Right atrium auricular region (tissue), 2 donors: Measurements from ENCODE around the gene DCC. TPM values are rescaled to one million over a fixed set of nuclear protein-coding genes. Genes with fewer than 3 reads are reported as not detected.

Experiments used
- DNase-seq: peaks from one replicate; pipeline ENCODE4 v3.0.0-alpha.2; 2019; ENCODE audit warnings: low spot score
- H3K27ac ChIP-seq, 2 donors: fragments of 200-600 bp; sonication (generic); 1 replicate in 1 of 2; 2 replicates in 1 of 2; pipeline ENCODE4 v1.5.1; 2016 to 2019
- H3K27me3 ChIP-seq, 2 donors: fragments of 200-600 bp; sonication (generic); one replicate each; pipeline versions ENCODE4 v1.5.1 to v1.6.0; 2017 to 2019
- H3K36me3 ChIP-seq: fragments of 200-600 bp; sonication (generic); one replicate; pipeline ENCODE4 v1.5.1; 2016
- H3K4me1 ChIP-seq, 2 donors: fragments of 200-600 bp; sonication (generic); one replicate each; pipeline versions ENCODE4 v1.5.1 to v1.6.0; 2017 to 2019
- H3K4me3 ChIP-seq, 2 donors: fragments of 200-600 bp; sonication (generic); 1 replicate in 1 of 2; 2 replicates in 1 of 2; pipeline ENCODE4 v1.5.1; 2017 to 2019; ENCODE audit warnings: mild to moderate bottlenecking in 1 of 2, moderate library complexity in 1 of 2
- H3K9me3 ChIP-seq, 2 donors: fragments of 200-600 bp; sonication (generic); one replicate each; pipeline ENCODE4 v1.5.1; 2019
- total RNA-seq, 2 donors: library from RNA; depleted of rRNA; stranded (reverse); fragments of >200 nt; gene quantifications; one replicate each; pipeline ENCODE4 v1.1.0, GENCODE V29; 2016
- TF ChIP-seq, protein P1 (sequence below), 2 donors: fragments of 200-600 bp; sonication (generic); IDR thresholded peaks; one replicate each; pipeline ENCODE4 v1.5.1; 2019; ENCODE audit warnings: antibody characterized with exemption in 2 of 2

DCC gene
- total RNA-seq, 2 donors from 2014 or later, result not detected

DNA sequence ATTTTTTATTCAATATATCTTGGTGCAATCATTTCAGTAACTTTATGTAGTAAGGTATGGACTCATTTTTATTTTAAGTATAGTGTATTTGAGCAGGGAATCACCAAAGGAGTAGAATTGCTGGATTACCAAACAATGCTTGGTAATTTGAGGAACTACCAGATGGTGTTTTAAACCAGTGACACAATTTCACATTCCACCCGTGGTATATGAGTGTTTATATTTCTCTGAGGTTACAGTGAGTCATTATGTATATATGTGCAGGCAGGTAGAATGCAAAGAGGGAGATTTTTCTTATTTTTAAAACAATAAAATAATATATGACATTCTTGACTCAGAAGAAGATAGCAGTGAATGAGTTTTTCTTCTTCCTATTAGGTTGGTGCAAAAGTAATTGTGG is 596.9 kb downstream of the DCC start:
- TF ChIP-seq, protein P1, sequence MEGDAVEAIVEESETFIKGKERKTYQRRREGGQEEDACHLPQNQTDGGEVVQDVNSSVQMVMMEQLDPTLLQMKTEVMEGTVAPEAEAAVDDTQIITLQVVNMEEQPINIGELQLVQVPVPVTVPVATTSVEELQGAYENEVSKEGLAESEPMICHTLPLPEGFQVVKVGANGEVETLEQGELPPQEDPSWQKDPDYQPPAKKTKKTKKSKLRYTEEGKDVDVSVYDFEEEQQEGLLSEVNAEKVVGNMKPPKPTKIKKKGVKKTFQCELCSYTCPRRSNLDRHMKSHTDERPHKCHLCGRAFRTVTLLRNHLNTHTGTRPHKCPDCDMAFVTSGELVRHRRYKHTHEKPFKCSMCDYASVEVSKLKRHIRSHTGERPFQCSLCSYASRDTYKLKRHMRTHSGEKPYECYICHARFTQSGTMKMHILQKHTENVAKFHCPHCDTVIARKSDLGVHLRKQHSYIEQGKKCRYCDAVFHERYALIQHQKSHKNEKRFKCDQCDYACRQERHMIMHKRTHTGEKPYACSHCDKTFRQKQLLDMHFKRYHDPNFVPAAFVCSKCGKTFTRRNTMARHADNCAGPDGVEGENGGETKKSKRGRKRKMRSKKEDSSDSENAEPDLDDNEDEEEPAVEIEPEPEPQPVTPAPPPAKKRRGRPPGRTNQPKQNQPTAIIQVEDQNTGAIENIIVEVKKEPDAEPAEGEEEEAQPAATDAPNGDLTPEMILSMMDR (IDR thresholded peaks at IDR 0.05), result no peak
- Histone ChIP-seq H3K4me3 (no peak overlapping the region), H3K27ac (no peak overlapping the region), H3K9me3 (no peaks in the 10 kb centered on the region), H3K27me3 (no peaks in the 10 kb centered on the region), H3K36me3 (no peaks in the 10 kb centered on the region), H3K4me1 (no peaks in the 10 kb centered on the region)
- DNase-seq, result no peak

DNA sequence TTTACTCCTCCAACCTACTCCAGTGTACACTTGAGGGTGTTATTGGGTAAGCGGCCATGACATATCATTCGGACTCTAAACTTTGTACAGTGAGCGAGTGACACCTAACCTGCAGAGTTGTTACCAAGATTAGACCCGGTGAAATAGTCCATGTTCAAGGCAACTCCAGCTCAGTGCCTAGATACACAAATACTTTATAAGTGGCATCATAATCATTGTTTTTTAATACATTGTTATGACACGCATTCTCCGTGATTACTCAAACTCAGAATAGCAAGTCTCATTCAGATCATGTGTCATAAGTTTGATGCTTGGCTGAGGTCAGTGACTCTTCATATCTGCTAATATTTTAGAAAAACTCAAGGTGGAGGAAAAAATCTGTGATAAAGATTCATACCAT is 597.8 kb downstream of the DCC start:
- Histone ChIP-seq H3K9me3 (no peaks in the 10 kb centered on the region), H3K4me3 (no peak overlapping the region), H3K36me3 (no peaks in the 10 kb centered on the region), H3K27ac (no peak overlapping the region), H3K4me1 (no peaks in the 10 kb centered on the region), H3K27me3 (no peaks in the 10 kb centered on the region)
- TF ChIP-seq, protein P1 (IDR thresholded peaks at IDR 0.05), result no peak
- no peak for DNase-seq

- Histone ChIP-seq H3K9me3 (no peaks in the 10 kb centered on the region), H3K27me3 (no peaks in the 10 kb centered on the region), H3K36me3 (no peaks in the 10 kb centered on the region), H3K4me3 (no peak overlapping the region), H3K27ac (no peak overlapping the region), H3K4me1 (no peaks in the 10 kb centered on the region)
- no peak for DNase-seq
- TF ChIP-seq, protein P1 (IDR thresholded peaks at IDR 0.05), result no peak
Observed at GRCh38 chr18:52945552-52945951, 605.6 kb downstream of the DCC start.

- Histone ChIP-seq H3K9me3 (no peaks in the 10 kb centered on the region), H3K4me1 (no peaks in the 10 kb centered on the region), H3K27ac (no peak overlapping the region), H3K4me3 (no peak overlapping the region), H3K27me3 (no peaks in the 10 kb centered on the region), H3K36me3 (no peaks in the 10 kb centered on the region)
- no peak for DNase-seq
- TF ChIP-seq, protein P1 (IDR thresholded peaks at IDR 0.05), result no peak
Observed at GRCh38 chr18:52948868-52949444, 609.0 kb downstream of the DCC start.

- no peaks in the 10 kb centered on the region for H3K9me3 ChIP-seq
- no peaks in the 10 kb centered on the region for H3K4me1 ChIP-seq
- H3K27ac ChIP-seq, result no peak overlapping the region
- H3K27me3 ChIP-seq, result no peaks in the 10 kb centered on the region
- H3K36me3 ChIP-seq, result no peaks in the 10 kb centered on the region
- TF ChIP-seq, protein P1 (IDR thresholded peaks at IDR 0.05), result no peak
- H3K4me3 ChIP-seq, result no peak overlapping the region
- DNase-seq, result no peak
Observed at GRCh38 chr18:52950155-52950554, 610.2 kb downstream of the DCC start.

DNA sequence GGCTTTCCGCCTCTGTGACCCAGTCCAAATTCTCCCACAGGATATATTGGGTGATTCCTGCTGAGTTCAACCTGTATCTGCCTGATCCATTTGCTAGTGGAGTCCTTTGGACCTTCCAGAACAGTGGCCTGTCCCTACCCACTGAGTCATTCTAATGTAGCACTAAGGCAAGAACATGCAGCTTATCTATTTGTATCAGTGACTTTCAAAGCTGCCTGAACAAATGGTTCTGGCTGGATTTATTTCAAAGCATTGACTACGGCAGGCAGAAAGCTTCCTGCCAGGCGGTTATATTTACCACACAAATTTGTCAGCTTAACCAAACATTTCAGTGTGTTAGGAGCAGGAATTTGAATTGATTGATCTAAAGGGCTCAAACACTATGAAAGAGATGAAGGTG is 613.4 kb downstream of the DCC start:
- no peaks in the 10 kb centered on the region for H3K9me3 ChIP-seq
- no peak overlapping the region for H3K4me3 ChIP-seq
- no peaks in the 10 kb centered on the region for H3K27me3 ChIP-seq
- H3K4me1 ChIP-seq, result no peaks in the 10 kb centered on the region
- H3K27ac ChIP-seq, result no peak overlapping the region
- no peak for DNase-seq
- TF ChIP-seq, protein P1 (IDR thresholded peaks at IDR 0.05), result no peak
- H3K36me3 ChIP-seq, result no peaks in the 10 kb centered on the region
